ENCODE data around the gene MERTK. TPM values are rescaled to one million over a fixed set of nuclear protein-coding genes. Genes with fewer than 3 reads are reported as not detected.

Gene MERTK
- total RNA-seq, 4 donors from 2014 or later = 10.8 to 28.6 (median 11.6) TPM

- TF ChIP-seq POLR2A (IDR thresholded peaks at IDR 0.05) (no peak), EP300 (IDR thresholded peaks at IDR 0.05; ENCODE audit: low read depth) (no peak), POLR2AphosphoS5 (IDR thresholded peaks at IDR 0.05) (no peak), CTCF (IDR thresholded peaks at IDR 0.05) (no peak)
- DNase-seq = no peak
- H3K27ac ChIP-seq = no peak overlapping the region
- H3K36me3 ChIP-seq = no peaks in the 10 kb centered on the region
- in situ Hi-C loops (cut with MboI; ENCODE audit: low pct_ligation_motif_present in 1 of 4, low pct_unique_long_range_greater_than_20kb in 1 of 4, low sequenced_read_pairs in 3 of 4) = no loop called here
- 75 to 88% methylated on average over 2 to 7 of the region's 9 CpGs for WGBS, 2 donors (ENCODE audit: low coverage in 1 of 2)
- no peaks in the 10 kb centered on the region for H3K4me1 ChIP-seq
- no peaks in the 10 kb centered on the region for H3K27me3 ChIP-seq
- no peak overlapping the region for H3K4me3 ChIP-seq
- intact Hi-C loops (cut with DNase I; ENCODE audit: low total_unique reads) = no loop called here
- no peaks in the 10 kb centered on the region for H3K9me3 ChIP-seq
Measured at GRCh38 chr2:112024231-112024630, 125.8 kb downstream of the MERTK start.

- WGBS, 2 donors (ENCODE audit: low coverage in 1 of 2) = 93 to 97% methylated on average over 5 to 12 of the region's 12 CpGs
- Histone ChIP-seq H3K27me3 (no peaks in the 10 kb centered on the region), H3K27ac (no peak overlapping the region)
Measured at GRCh38 chr2:112024896-112025491, 126.6 kb downstream of the MERTK start.

GRCh38 chr2:112026509-112026908, 128.1 kb downstream of the MERTK start:
- H3K4me3 ChIP-seq = no peak overlapping the region
- no peaks in the 10 kb centered on the region for H3K27me3 ChIP-seq
- WGBS, 2 donors (ENCODE audit: low coverage in 1 of 2) = 75 to 80% methylated on average over 8 of the region's 8 CpGs
- peaks cover 0 to 5% (median 2%) of the 10 kb centered on the region in 4 donors for H3K4me1 ChIP-seq
- no peak for TF ChIP-seq POLR2A (IDR thresholded peaks at IDR 0.05)
- no peak for TF ChIP-seq POLR2AphosphoS5 (IDR thresholded peaks at IDR 0.05)
- TF ChIP-seq EP300 (IDR thresholded peaks at IDR 0.05; ENCODE audit: low read depth) = no peak
- TF ChIP-seq CTCF (IDR thresholded peaks at IDR 0.05) = no peak
- H3K36me3 ChIP-seq = no peaks in the 10 kb centered on the region
- H3K9me3 ChIP-seq = no peaks in the 10 kb centered on the region
- intact Hi-C loops (cut with DNase I; ENCODE audit: low total_unique reads) = no loop called here
- DNase-seq = no peak
- in situ Hi-C loops (cut with MboI; ENCODE audit: low pct_ligation_motif_present in 1 of 4, low pct_unique_long_range_greater_than_20kb in 1 of 4, low sequenced_read_pairs in 3 of 4) = no loop called here
- no peak overlapping the region for H3K27ac ChIP-seq

More at GRCh38 chr2:112024896-112025491, 126.6 kb downstream of the MERTK start:
- H3K4me3 ChIP-seq = no peak overlapping the region
- intact Hi-C loops (cut with DNase I; ENCODE audit: low total_unique reads) (no loop called here), in situ Hi-C loops (cut with MboI; ENCODE audit: low pct_ligation_motif_present in 1 of 4, low pct_unique_long_range_greater_than_20kb in 1 of 4, low sequenced_read_pairs in 3 of 4) (no loop called here)
- H3K9me3 ChIP-seq = no peaks in the 10 kb centered on the region
- TF ChIP-seq POLR2A (IDR thresholded peaks at IDR 0.05) (no peak), POLR2AphosphoS5 (IDR thresholded peaks at IDR 0.05) (no peak), CTCF (IDR thresholded peaks at IDR 0.05) (no peak), EP300 (IDR thresholded peaks at IDR 0.05; ENCODE audit: low read depth) (no peak)
- no peaks in the 10 kb centered on the region for H3K36me3 ChIP-seq
- H3K4me1 ChIP-seq = no peaks in the 10 kb centered on the region
- DNase-seq = no peak

- in situ Hi-C loops (cut with MboI; ENCODE audit: low pct_ligation_motif_present in 1 of 4, low pct_unique_long_range_greater_than_20kb in 1 of 4, low sequenced_read_pairs in 3 of 4) = no loop called here
Measured at GRCh38 chr2:112027767-112028166, 129.4 kb downstream of the MERTK start.

More at GRCh38 chr2:112027767-112028166, 129.4 kb downstream of the MERTK start:
- Histone ChIP-seq H3K36me3 (no peaks in the 10 kb centered on the region), H3K9me3 (no peaks in the 10 kb centered on the region), H3K4me1 (peaks cover 2 to 18% (median 7%) of the 10 kb centered on the region in 4 donors), H3K27ac (no peak overlapping the region), H3K4me3 (no peak overlapping the region), H3K27me3 (no peaks in the 10 kb centered on the region)
- TF ChIP-seq POLR2AphosphoS5 (IDR thresholded peaks at IDR 0.05) = no peak
- no peak for TF ChIP-seq CTCF (IDR thresholded peaks at IDR 0.05)
- TF ChIP-seq POLR2A (IDR thresholded peaks at IDR 0.05) = no peak
- TF ChIP-seq EP300 (IDR thresholded peaks at IDR 0.05; ENCODE audit: low read depth) = no peak
- intact Hi-C loops (cut with DNase I; ENCODE audit: low total_unique reads) = no loop called here
- DNase-seq = no peak
- WGBS, 2 donors (ENCODE audit: low coverage in 1 of 2) = 93 to 96% methylated on average over 3 of the region's 3 CpGs
